IMR-90 (cell line): Measurements from ENCODE around the gene ANKRD1. TPM values are rescaled to one million over a fixed set of nuclear protein-coding genes. Genes with fewer than 3 reads are reported as not detected.

Experiments used
- ATAC-seq: fragments of 200-7000 bp; cut with Tn5 transposase; 2 replicates; pipeline ENCODE4 v1.9.1; 2020; ENCODE audit warnings: low read depth, mild to moderate bottlenecking, moderate library complexity
- BruUV-seq: library from RNA; stranded (reverse); fragments of 400-500 nt; replicated peaks from 2 replicates; lab custom pipeline; 2021; lab: Mats Ljungman, UMichigan
- CTCF ChIA-PET: fragments of 300-600 bp; formaldehyde crosslinking; extraction: SDS; loops from one replicate; lab custom pipeline; 2021; ENCODE audit warnings: antibody characterized with exemption; lab: Yijun Ruan, JAX
- POLR2A ChIA-PET: fragments of 300-600 bp; sonication (Branson Sonifier 250); formaldehyde crosslinking; loops from one replicate; lab custom pipeline; 2022; ENCODE audit warnings: antibody characterized with exemption; ENCODE audit not compliant: unreplicated experiment; lab: Charles Lee
- DNase-seq: peaks from one replicate; pipeline ENCODE4 v3.0.0; 2013
- H2AFZ ChIP-seq: replicated peaks from 2 replicates; pipeline ENCODE3; 2013; ENCODE audit warnings: low read length, mild to moderate bottlenecking; ENCODE audit not compliant: poor library complexity
- H2AK5ac ChIP-seq: 2 replicates; pipeline ENCODE4 v1.6.1; 2013; ENCODE audit warnings: low read depth, low read length, inconsistent platforms
- H2AK9ac ChIP-seq: replicated peaks from 2 replicates; pipeline ENCODE3; 2013; ENCODE audit warnings: mild to moderate bottlenecking, low read depth, low read length, moderate library complexity; ENCODE audit not compliant: poor library complexity
- H2BK120ac ChIP-seq: 2 replicates; pipeline ENCODE4 v1.6.1; 2013; ENCODE audit warnings: low read depth, low read length, inconsistent platforms
- H2BK15ac ChIP-seq: 3 replicates; pipeline ENCODE4 v1.6.1; 2013; ENCODE audit warnings: low read depth, low read length, inconsistent platforms
- H2BK20ac ChIP-seq: 2 replicates; pipeline ENCODE4 v1.6.1; 2013; ENCODE audit warnings: low read depth, mild to moderate bottlenecking, inconsistent platforms, low read length, moderate library complexity
- H2BK5ac ChIP-seq: 2 replicates; pipeline ENCODE4 v1.6.1; 2013; ENCODE audit warnings: mild to moderate bottlenecking, low read depth, low read length, inconsistent platforms; ENCODE audit not compliant: poor library complexity, severe bottlenecking
- H3K14ac ChIP-seq: replicated peaks from 2 replicates; pipeline ENCODE4 v1.6.1; 2013; ENCODE audit warnings: low read depth, low read length, inconsistent platforms
- H3K18ac ChIP-seq: 2 replicates; pipeline ENCODE4 v1.6.1; 2013; ENCODE audit warnings: low read depth, low read length, control low read depth
- H3K23ac ChIP-seq: 2 replicates; pipeline ENCODE4 v1.6.1; 2013; ENCODE audit warnings: low read depth, low read length, inconsistent platforms
- H3K27ac ChIP-seq: 2 replicates; pipeline ENCODE4 v1.5.1; 2013; ENCODE audit warnings: mild to moderate bottlenecking, control low read depth, low read length; ENCODE audit not compliant: insufficient read depth
- H3K27me3 ChIP-seq: 2 replicates; pipeline ENCODE4 v1.6.1; 2013; ENCODE audit warnings: low read length; ENCODE audit not compliant: control insufficient read depth, insufficient read depth
- H3K36me3 ChIP-seq: 2 replicates; pipeline ENCODE4 v1.6.1; 2013; ENCODE audit warnings: low read length, mixed read lengths; ENCODE audit not compliant: control insufficient read depth, insufficient read depth
- H3K4ac ChIP-seq: 2 replicates; pipeline ENCODE4 v1.6.1; 2013; ENCODE audit warnings: low read depth, low read length, inconsistent platforms
- H3K4me1 ChIP-seq: 2 replicates; pipeline ENCODE4 v1.6.1; 2013; ENCODE audit warnings: low read length, mixed read lengths; ENCODE audit not compliant: control insufficient read depth, insufficient read depth
- H3K4me2 ChIP-seq: 2 replicates; pipeline ENCODE4 v1.6.1; 2013; ENCODE audit warnings: low read depth, mild to moderate bottlenecking, control low read depth, low read length, moderate library complexity
- H3K4me3 ChIP-seq: 2 replicates; pipeline ENCODE4 v1.5.1; 2013; ENCODE audit warnings: low read depth, mild to moderate bottlenecking, control low read depth, low read length, moderate library complexity; ENCODE audit not compliant: insufficient read depth
- H3K56ac ChIP-seq: 2 replicates; pipeline ENCODE4 v1.6.1; 2013; ENCODE audit warnings: low read length, inconsistent platforms; ENCODE audit not compliant: insufficient read depth; ENCODE audit errors: extremely low read depth
- H3K79me1 ChIP-seq, 2 experiments: 2 replicates each; pipeline ENCODE4 v1.6.1; 2013; ENCODE audit warnings: low read length in 2 of 2, inconsistent platforms in 1 of 2, low read depth in 1 of 2
- H3K9ac ChIP-seq: 2 replicates; pipeline ENCODE4 v1.6.1; 2013; ENCODE audit warnings: low read depth, low read length, control low read depth
- H3K9me1 ChIP-seq: 2 replicates; pipeline ENCODE4 v1.6.1; 2013; ENCODE audit warnings: low read length, inconsistent platforms; ENCODE audit not compliant: insufficient read depth
- H3K9me3 ChIP-seq: 2 replicates; pipeline ENCODE4 v1.6.1; 2013; ENCODE audit warnings: low read length; ENCODE audit not compliant: control insufficient read depth, insufficient read depth
- H4K20me1 ChIP-seq: 2 replicates; pipeline ENCODE4 v1.6.1; 2013; ENCODE audit warnings: low read length, inconsistent platforms; ENCODE audit not compliant: insufficient read depth
- H4K5ac ChIP-seq: 2 replicates; pipeline ENCODE4 v1.6.1; 2013; ENCODE audit warnings: mild to moderate bottlenecking, low read depth, low read length, control low read depth
- H4K8ac ChIP-seq, 2 experiments: 2 replicates each; pipeline ENCODE4 v1.6.1; 2013; ENCODE audit warnings: low read depth in 2 of 2, low read length in 2 of 2, control low read depth in 1 of 2, inconsistent platforms in 1 of 2
- H4K91ac ChIP-seq: 2 replicates; pipeline ENCODE4 v1.6.1; 2013; ENCODE audit warnings: low read depth, low read length, inconsistent platforms; ENCODE audit not compliant: insufficient read depth
- BHLHE40 ChIP-seq: fragments of 150-350 bp; IDR thresholded peaks from 2 replicates; pipeline ENCODE4 v1.6.1; 2016; ENCODE audit warnings: mild to moderate bottlenecking, low read depth, low read length
- CHD1 ChIP-seq: IDR thresholded peaks from 2 replicates; pipeline ENCODE4 v1.6.1; 2012; ENCODE audit warnings: low read depth, low read length, improper control_type of control experiment
- CTCF ChIP-seq: conservative IDR thresholded peaks from 2 replicates; pipeline ENCODE4 v1.5.1; 2012; ENCODE audit warnings: mild to moderate bottlenecking, low read depth, low read length, improper control_type of control experiment
- ELK1 ChIP-seq: fragments of 150-350 bp; IDR thresholded peaks from 2 replicates; pipeline ENCODE4 v1.6.1; 2016; ENCODE audit warnings: low read depth, mild to moderate bottlenecking, low read length, moderate library complexity, borderline replicate concordance
- FOS ChIP-seq: fragments of 150-350 bp; IDR thresholded peaks from 2 replicates; pipeline ENCODE4 v1.6.1; 2016; ENCODE audit warnings: low read depth, low read length
- MAFK ChIP-seq: IDR thresholded peaks from 2 replicates; pipeline ENCODE4 v1.6.1; 2012; ENCODE audit warnings: low read depth, low read length, improper control_type of control experiment
- MAZ ChIP-seq: IDR thresholded peaks from 2 replicates; pipeline ENCODE4 v1.6.1; 2012; ENCODE audit warnings: low read depth, mild to moderate bottlenecking, low read length, improper control_type of control experiment, moderate library complexity, borderline replicate concordance
- NFE2L2 ChIP-seq: fragments of 150-350 bp; IDR thresholded peaks from 2 replicates; pipeline ENCODE4 v1.6.1; 2016; ENCODE audit warnings: low read depth, mild to moderate bottlenecking, low read length
- RAD21 ChIP-seq: IDR thresholded peaks from 2 replicates; pipeline ENCODE4 v1.6.1; 2012; ENCODE audit warnings: low read length, improper control_type of control experiment
- RCOR1 ChIP-seq: IDR thresholded peaks from 2 replicates; pipeline ENCODE4 v1.6.1; 2012; ENCODE audit warnings: mild to moderate bottlenecking, low read length, improper control_type of control experiment; ENCODE audit not compliant: insufficient replicate concordance
- RFX5 ChIP-seq: IDR thresholded peaks from 2 replicates; pipeline ENCODE4 v1.8.0; 2012; ENCODE audit warnings: low read depth, mild to moderate bottlenecking, low read length, moderate library complexity
- SMC3 ChIP-seq: fragments of 150-350 bp; IDR thresholded peaks from 2 replicates; pipeline ENCODE4 v1.6.1; 2016; ENCODE audit warnings: low read depth, mild to moderate bottlenecking, antibody characterized with exemption, low read length, moderate library complexity
- USF2 ChIP-seq: fragments of 150-350 bp; IDR thresholded peaks from 2 replicates; pipeline ENCODE4 v1.6.1; 2017; ENCODE audit warnings: mild to moderate bottlenecking, antibody characterized with exemption, low read length, low read depth
- WGBS, 2 experiments: methylation state at CpG; one replicate each; pipeline versions ENCODE4 v1.1.5 to v1.1.7; 2013; ENCODE audit warnings: missing lambda C conversion rate in 2 of 2; ENCODE audit not compliant: insufficient read length in 1 of 2; ENCODE audit errors: extremely low coverage in 2 of 2; 5-methylcytosine and 5-hydroxymethylcytosine counted together
- dilution Hi-C: fragments of 300-500 bp; cut with HindIII; formaldehyde crosslinking; loops from one replicate; pipeline ENCODE4 v1.14.3; 2018; ENCODE audit warnings: low sequenced_read_pairs; ENCODE audit not compliant: unreplicated experiment
- in situ Hi-C: fragments of 300-500 bp; cut with MboI; formaldehyde crosslinking; loops from 3 replicates; pipeline ENCODE4 v1.14.3; 2019; ENCODE audit warnings: low sequenced_read_pairs, inconsistent platforms, mixed read lengths
- intact Hi-C: fragments of 100-400 bp; cut with micrococcal nuclease; formaldehyde crosslinking; loops from 2 replicates; pipeline ENCODE4 v1.10.0; 2022
- polyA plus RNA-seq, 3 experiments: library from polyadenylated mRNA; depleted of rRNA; stranded (reverse); fragments of >200 nt; gene quantifications; 2 replicates each; pipeline ENCODE4 v1.2.3, GENCODE V29; 2012; ENCODE audit warnings: low replicate concordance in 1 of 3
- total RNA-seq: library from RNA; depleted of rRNA; stranded (reverse); fragments of >200 nt; gene quantifications from 2 replicates; pipeline ENCODE4 v1.2.3, GENCODE V29; 2012

ANKRD1 gene
- total and polyA plus RNA-seq, 2 of the 4 experiments (the other 2 are of a cell fraction): 7.4 to 10.8 TPM

DNA sequence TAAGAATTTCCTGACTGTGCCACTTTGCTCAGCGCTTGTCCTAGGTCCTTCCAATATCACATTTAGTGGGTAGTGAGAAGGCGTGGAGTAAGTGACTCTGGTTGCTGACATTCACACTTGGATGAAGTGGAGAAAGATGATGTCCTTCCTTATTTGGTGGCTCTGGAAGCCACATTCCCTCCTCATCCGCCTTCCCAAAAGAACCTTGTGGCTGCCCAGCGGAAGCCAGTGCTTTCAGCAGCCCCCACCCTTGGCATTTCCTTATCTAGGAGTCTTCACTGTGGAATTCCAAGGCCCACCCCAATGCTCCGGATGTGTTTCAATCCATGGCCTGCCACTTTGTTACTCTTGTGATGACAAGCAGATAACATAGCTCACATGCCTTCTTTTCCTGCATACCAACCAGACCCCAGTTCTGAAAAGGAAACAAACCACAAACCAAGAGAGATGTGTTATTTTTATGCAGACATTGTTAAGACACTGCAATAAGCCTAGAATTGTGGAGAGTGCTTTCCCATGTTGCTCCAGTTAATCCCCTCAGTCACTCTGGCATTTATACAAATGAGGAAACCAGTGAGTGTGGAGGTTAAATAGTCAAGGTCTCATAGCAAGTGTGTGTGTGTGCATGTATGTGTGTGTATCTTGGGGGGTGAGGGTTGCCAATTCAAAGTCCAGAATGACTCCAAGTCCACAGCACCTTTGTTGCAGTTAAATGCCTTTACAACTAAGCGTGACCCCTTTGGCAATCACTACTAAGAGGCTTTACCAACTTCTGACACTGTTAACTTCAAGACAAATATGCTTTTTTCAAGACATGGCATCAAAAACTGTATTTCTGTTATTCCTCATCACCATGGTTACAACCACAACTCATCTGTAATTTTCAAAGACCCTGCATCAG lies 10.3 kb upstream of the ANKRD1 start:
- no TSS peak for BruUV-seq
- 67% methylated on average over 1 of the region's 6 CpGs; no CpG with 5 or more reads in 1 of the 2 experiments for WGBS, 2 experiments
- TF ChIP-seq CTCF (no peak), ELK1 (no peak), RAD21 (no peak), SMC3 (no peak), MAFK (no peak), BHLHE40 (peak; percentile 64; the same call in 1 of the 2 replicates), MAZ (peak; percentile 97), RCOR1 (no peak), NFE2L2 (no peak), USF2 (no peak), CHD1 (no peak), RFX5 (no peak), FOS (no peak)

More for the DNA sequence above, 10.3 kb upstream of the ANKRD1 start:
- H3K27me3 ChIP-seq: no peaks in the 10 kb centered on the region
- peak overlapping the region; percentile 92 for H2AK9ac ChIP-seq
- ChIA-PET POLR2A (interaction anchor here (0.6 kb wide), 1 partner anchor 39 kb away, joined by 3 read pairs; no protein-coding TSS in a partner anchor), CTCF (interaction anchor here (1.8 kb wide), 1 partner anchor 14 kb away, joined by 6 read pairs; no protein-coding TSS in a partner anchor)
- H3K4ac ChIP-seq: peak overlapping the region; percentile 98
- peak overlapping the region; percentile 93 for H3K18ac ChIP-seq
- no peak overlapping the region for H3K4me3 ChIP-seq
- H3K56ac ChIP-seq: peak overlapping the region; percentile 97
- H2BK120ac ChIP-seq: peak overlapping the region; percentile 96
- H2AFZ ChIP-seq: peak overlapping the region; percentile 80
- peak overlapping the region; percentile 99 for H2BK20ac ChIP-seq
- peak overlapping the region; percentile 66 for H3K4me2 ChIP-seq
- in situ Hi-C loops (no loop called here), dilution Hi-C loops (no loop called here), intact Hi-C loops (loop anchor here (1.0 kb wide), 1 partner anchor 10 kb away; the partner anchor contains the start of gene ANKRD1)
- H4K20me1 ChIP-seq: no peaks in the 10 kb centered on the region
- DNase-seq (peak; percentile 85), ATAC-seq (peak; percentile 76)
- H3K23ac ChIP-seq: peak overlapping the region; percentile 98
- peak overlapping the region; percentile 86 for H4K5ac ChIP-seq
- peak overlapping the region; percentile 96 for H3K27ac ChIP-seq
- no peaks in the 10 kb centered on the region for H3K36me3 ChIP-seq
- H3K9me3 ChIP-seq: no peaks in the 10 kb centered on the region
- peak overlapping the region; percentile 99 for H4K91ac ChIP-seq
- H4K8ac ChIP-seq: peak overlapping the region; percentile 70 to 98
- H3K14ac ChIP-seq: peak overlapping the region; percentile 95
- H3K79me1 ChIP-seq: no peaks in the 10 kb centered on the region
- peaks cover 10% of the 10 kb centered on the region for H3K9me1 ChIP-seq
- H2AK5ac ChIP-seq: peak overlapping the region; percentile 97
- peaks cover 20% of the 10 kb centered on the region for H3K4me1 ChIP-seq
- peak overlapping the region; percentile 96 for H2BK5ac ChIP-seq
- peak overlapping the region; percentile 76 for H3K9ac ChIP-seq
- peak overlapping the region; percentile 90 for H2BK15ac ChIP-seq
